Endothelial cell (in vitro differentiated cells): ENCODE measurements around the gene ERC1. TPM values are rescaled to one million over a fixed set of nuclear protein-coding genes. Genes with fewer than 3 reads are reported as not detected.
"Not testable (repeated sequence)": the region's sequence is repeated elsewhere in the genome, so short reads cannot be mapped to it uniquely, and the experiment has no call there.

Experiments used
- DNase-seq: peaks from one replicate; pipeline ENCODE4 v3.0.0; 2021; ENCODE audit warnings: low spot score
- H3K27ac Mint-ChIP-seq: one replicate; pipeline ENCODE4 v1.8.0; 2021; ENCODE audit warnings: mixed read lengths, inconsistent platforms; ENCODE audit not compliant: unreplicated experiment
- H3K27me3 Mint-ChIP-seq: one replicate; pipeline ENCODE4 v1.8.0; 2021; ENCODE audit warnings: mild to moderate bottlenecking, moderate library complexity, mixed read lengths, inconsistent platforms; ENCODE audit not compliant: unreplicated experiment
- H3K36me3 Mint-ChIP-seq: one replicate; pipeline ENCODE4 v1.8.0; 2021; ENCODE audit warnings: mild to moderate bottlenecking, low read depth, mixed read lengths, inconsistent platforms; ENCODE audit not compliant: unreplicated experiment
- H3K4me1 Mint-ChIP-seq: one replicate; pipeline ENCODE4 v1.8.0; 2021; ENCODE audit warnings: mild to moderate bottlenecking, mixed read lengths, inconsistent platforms; ENCODE audit not compliant: unreplicated experiment
- H3K4me3 Mint-ChIP-seq: one replicate; pipeline ENCODE4 v1.8.0; 2021; ENCODE audit warnings: mild to moderate bottlenecking, mixed read lengths, inconsistent platforms; ENCODE audit not compliant: unreplicated experiment
- H3K9me3 Mint-ChIP-seq: one replicate; pipeline ENCODE4 v1.8.0; 2021; ENCODE audit warnings: mixed read lengths, inconsistent platforms; ENCODE audit not compliant: unreplicated experiment
- total RNA-seq: library from RNA; stranded (reverse); fragmentation: NEBNext Ultra II Directional; extraction: Animal tissue kit (Norgen Biotek cat#: 25700); gene quantifications from one replicate; pipeline ENCODE4 v1.2.1, GENCODE V29; 2021; ENCODE audit not compliant: unreplicated experiment
- TF ChIP-seq, protein P1 (sequence below): fragments of 200-600 bp; sonication (generic); IDR thresholded peaks from one replicate; pipeline ENCODE4 v1.5.0; 2021; ENCODE audit warnings: antibody characterized with exemption; ENCODE audit not compliant: unreplicated experiment

ERC1 gene
- total RNA-seq, 1 donor from 2014 or later = 57.9 TPM

- H3K4me3 Mint-ChIP-seq = no peak overlapping the region
- H3K36me3 Mint-ChIP-seq = no peaks in the 10 kb centered on the region
- no peak overlapping the region for H3K27ac Mint-ChIP-seq
- peaks cover 4% of the 10 kb centered on the region for H3K4me1 Mint-ChIP-seq
- DNase-seq = no peak
- peaks cover 2% of the 10 kb centered on the region for H3K27me3 Mint-ChIP-seq
- H3K9me3 Mint-ChIP-seq = no peaks in the 10 kb centered on the region
- TF ChIP-seq, protein P1, sequence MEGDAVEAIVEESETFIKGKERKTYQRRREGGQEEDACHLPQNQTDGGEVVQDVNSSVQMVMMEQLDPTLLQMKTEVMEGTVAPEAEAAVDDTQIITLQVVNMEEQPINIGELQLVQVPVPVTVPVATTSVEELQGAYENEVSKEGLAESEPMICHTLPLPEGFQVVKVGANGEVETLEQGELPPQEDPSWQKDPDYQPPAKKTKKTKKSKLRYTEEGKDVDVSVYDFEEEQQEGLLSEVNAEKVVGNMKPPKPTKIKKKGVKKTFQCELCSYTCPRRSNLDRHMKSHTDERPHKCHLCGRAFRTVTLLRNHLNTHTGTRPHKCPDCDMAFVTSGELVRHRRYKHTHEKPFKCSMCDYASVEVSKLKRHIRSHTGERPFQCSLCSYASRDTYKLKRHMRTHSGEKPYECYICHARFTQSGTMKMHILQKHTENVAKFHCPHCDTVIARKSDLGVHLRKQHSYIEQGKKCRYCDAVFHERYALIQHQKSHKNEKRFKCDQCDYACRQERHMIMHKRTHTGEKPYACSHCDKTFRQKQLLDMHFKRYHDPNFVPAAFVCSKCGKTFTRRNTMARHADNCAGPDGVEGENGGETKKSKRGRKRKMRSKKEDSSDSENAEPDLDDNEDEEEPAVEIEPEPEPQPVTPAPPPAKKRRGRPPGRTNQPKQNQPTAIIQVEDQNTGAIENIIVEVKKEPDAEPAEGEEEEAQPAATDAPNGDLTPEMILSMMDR = no peak
Measured at GRCh38 chr12:1252758-1253157, 261.7 kb downstream of the ERC1 start.

- not testable (repeated sequence) for H3K9me3 Mint-ChIP-seq, H3K4me3 Mint-ChIP-seq, H3K36me3 Mint-ChIP-seq, DNase-seq, H3K4me1 Mint-ChIP-seq, H3K27ac Mint-ChIP-seq, H3K27me3 Mint-ChIP-seq
Measured at GRCh38 chr12:1255125-1255524, 264.1 kb downstream of the ERC1 start.

DNA sequence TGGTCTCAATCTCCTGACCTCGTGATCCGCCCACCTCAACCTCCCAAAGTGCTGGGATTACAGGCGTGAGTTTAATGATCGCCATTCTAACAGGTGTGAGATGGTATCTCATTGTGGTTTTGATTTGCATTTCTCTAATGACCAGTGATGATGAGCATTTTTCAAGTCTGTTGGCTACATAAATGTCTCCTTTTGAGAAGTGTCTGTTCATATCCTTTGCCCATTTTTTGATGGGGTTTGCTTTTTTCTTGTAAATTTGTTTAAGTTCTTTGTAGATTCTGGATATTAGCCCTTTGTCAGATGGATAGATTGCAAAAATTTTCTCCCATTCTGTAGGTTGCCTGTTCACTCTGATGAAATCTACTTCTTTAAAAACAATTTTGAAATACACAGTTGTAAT lies 264.8 kb downstream of the ERC1 start:
- not testable (repeated sequence) for H3K4me1 Mint-ChIP-seq, H3K27ac Mint-ChIP-seq, H3K36me3 Mint-ChIP-seq, H3K27me3 Mint-ChIP-seq, H3K9me3 Mint-ChIP-seq, H3K4me3 Mint-ChIP-seq, DNase-seq

DNA sequence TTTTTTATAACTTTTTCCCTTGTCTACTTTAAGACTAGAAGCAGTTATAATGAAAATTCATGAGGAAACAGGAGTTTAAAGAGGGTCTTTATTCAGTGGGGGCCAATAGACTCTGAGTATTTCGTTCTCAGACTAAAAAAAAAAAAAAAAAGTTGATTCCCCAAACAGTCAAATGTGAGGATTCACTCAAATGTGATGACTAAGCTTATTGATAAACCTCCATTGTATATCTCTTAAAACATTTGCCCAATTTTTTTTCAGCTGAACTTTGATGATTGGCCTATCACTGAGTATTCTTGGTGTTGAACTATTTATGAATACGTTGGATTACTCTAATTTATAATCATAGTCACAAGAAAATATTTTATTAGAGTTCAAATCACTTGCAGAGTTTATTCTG lies 265.3 kb downstream of the ERC1 start:
- Mint-ChIP-seq H3K4me3 (no peak overlapping the region), H3K4me1 (peaks cover under 1% of the 10 kb centered on the region), H3K9me3 (no peaks in the 10 kb centered on the region), H3K27ac (no peak overlapping the region), H3K36me3 (no peaks in the 10 kb centered on the region), H3K27me3 (peaks cover 2% of the 10 kb centered on the region)
- TF ChIP-seq, protein P1 = no peak
- DNase-seq = no peak

DNA sequence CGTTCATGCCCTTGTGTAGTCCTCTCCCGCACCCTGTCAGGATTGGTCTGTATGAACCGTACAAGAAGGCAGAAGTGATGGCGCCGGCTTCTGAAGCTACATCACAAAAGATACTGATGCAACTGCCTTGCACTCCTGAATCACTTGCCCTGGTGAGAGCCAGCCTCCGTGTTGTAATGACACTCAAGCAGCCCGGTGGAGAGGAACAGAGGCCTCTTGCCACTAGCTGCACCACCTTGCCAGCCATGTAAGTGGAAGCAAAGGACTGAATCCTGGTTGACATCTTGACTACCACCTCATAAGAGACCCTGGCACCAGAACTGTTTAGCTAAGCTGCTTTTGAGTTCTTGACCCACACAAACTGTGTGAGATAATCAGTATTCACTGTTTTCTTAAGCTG lies 266.0 kb downstream of the ERC1 start:
- Mint-ChIP-seq H3K9me3 (no peaks in the 10 kb centered on the region), H3K4me1 (peaks cover 5% of the 10 kb centered on the region), H3K27ac (no peak overlapping the region), H3K4me3 (no peak overlapping the region), H3K36me3 (no peaks in the 10 kb centered on the region), H3K27me3 (peaks cover 2% of the 10 kb centered on the region)
- no peak for DNase-seq
- TF ChIP-seq, protein P1 = no peak

DNA sequence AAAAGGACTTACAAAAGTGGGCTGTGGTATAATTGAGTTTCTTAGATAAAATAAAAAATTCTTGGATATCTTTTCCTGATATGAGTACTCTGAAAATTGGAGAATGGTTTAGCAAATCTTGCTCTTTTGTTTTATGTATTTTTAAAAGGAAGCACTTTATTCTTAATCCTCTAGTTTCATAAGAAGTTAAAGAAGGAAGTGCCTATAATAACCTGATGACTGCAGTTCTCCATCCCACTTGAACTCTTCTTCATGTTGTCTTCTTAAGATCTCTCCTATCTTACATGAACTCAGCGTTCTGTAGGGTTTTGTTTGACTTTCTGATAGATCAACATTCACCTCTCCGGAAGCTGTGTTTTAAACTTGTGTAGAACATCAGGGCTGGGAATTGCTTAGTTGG lies 271.0 kb downstream of the ERC1 start:
- H3K27me3 Mint-ChIP-seq = no peaks in the 10 kb centered on the region
- H3K4me3 Mint-ChIP-seq = no peak overlapping the region

More for the DNA sequence above, 271.0 kb downstream of the ERC1 start:
- no peak for DNase-seq
- Mint-ChIP-seq H3K9me3 (no peaks in the 10 kb centered on the region), H3K36me3 (no peaks in the 10 kb centered on the region), H3K4me1 (peaks cover 5% of the 10 kb centered on the region), H3K27ac (no peak overlapping the region)
- TF ChIP-seq, protein P1 = no peak
